SU-DHL-6 (cell line): Measurements from ENCODE around the gene FBP1.
"Not testable (repeated sequence)": the region's sequence is repeated elsewhere in the genome, so short reads cannot be mapped to it uniquely, and the experiment has no call there.

Experiments
- H2AFZ ChIP-seq: fragments of 200-600 bp; sonication (generic); 2 replicates; pipeline ENCODE4 v1.6.1; 2014; ENCODE audit warnings: low read depth, mild to moderate bottlenecking, moderate library complexity, mixed read lengths, antibody characterized with exemption, low read length; ENCODE audit not compliant: severe bottlenecking
- H3F3A ChIP-seq: fragments of 200-600 bp; shearing (Covaris generic); 2 replicates; pipeline ENCODE4 v1.6.0; 2016; ENCODE audit warnings: antibody characterized with exemption, mild to moderate bottlenecking; ENCODE audit not compliant: insufficient read depth
- H3K27ac ChIP-seq: fragments of 200-600 bp; sonication (generic); 2 replicates; pipeline ENCODE4 v1.5.1; 2016; ENCODE audit warnings: low read depth, mild to moderate bottlenecking, low read length, moderate library complexity, mixed read lengths
- H3K27me3 ChIP-seq: fragments of 200-600 bp; sonication (generic), shearing (Covaris generic); 2 replicates; pipeline ENCODE4 v1.6.0; 2014; ENCODE audit warnings: mild to moderate bottlenecking, low read length
- H3K36me3 ChIP-seq: fragments of 200-600 bp; sonication (generic); 2 replicates; pipeline ENCODE4 v1.6.1; 2014; ENCODE audit warnings: mild to moderate bottlenecking, low read length, mixed read lengths
- H3K4me2 ChIP-seq: fragments of 300-600, 200-600 bp; shearing (Covaris generic), sonication (generic); 2 replicates; pipeline ENCODE4 v1.6.0; 2014; ENCODE audit warnings: low read length, low read depth, mild to moderate bottlenecking; ENCODE audit not compliant: poor library complexity, severe bottlenecking
- H3K4me3 ChIP-seq: fragments of 200-600 bp; sonication (generic); 2 replicates; pipeline ENCODE4 v1.5.1; 2014; ENCODE audit warnings: antibody characterized with exemption, low read length, mild to moderate bottlenecking, mixed read lengths; ENCODE audit not compliant: insufficient read depth, poor library complexity, severe bottlenecking
- H3K79me2 ChIP-seq: fragments of 200-600 bp; sonication (generic); 2 replicates; pipeline ENCODE4 v1.6.1; 2014; ENCODE audit warnings: mild to moderate bottlenecking, low read length, moderate library complexity; ENCODE audit not compliant: insufficient read depth
- H3K9ac ChIP-seq: fragments of 200-600 bp; sonication (generic); 2 replicates; pipeline ENCODE4 v1.7.0; 2014; ENCODE audit warnings: mild to moderate bottlenecking, low read length
- H3K9me2 ChIP-seq: fragments of 200-600 bp; sonication (generic); replicated peaks from 2 replicates; pipeline ENCODE4 v1.6.1; 2014; ENCODE audit warnings: low read length; ENCODE audit not compliant: insufficient read depth
- H3K9me3 ChIP-seq: fragments of 200-600 bp; sonication (generic); 2 replicates; pipeline ENCODE4 v1.6.1; 2014; ENCODE audit warnings: low read length, mixed read lengths; ENCODE audit not compliant: insufficient read depth
- H4K20me1 ChIP-seq: fragments of 200-600 bp; sonication (generic); 2 replicates; pipeline ENCODE4 v1.6.1; 2014; ENCODE audit warnings: low read depth, mild to moderate bottlenecking, antibody characterized with exemption, low read length, moderate library complexity, mixed read lengths
- EZH2phosphoT487 ChIP-seq: fragments of 200-600 bp; sonication (generic), shearing (Covaris generic); conservative IDR thresholded peaks from 2 replicates; pipeline ENCODE4 v1.6.1; 2018; ENCODE audit warnings: mild to moderate bottlenecking, antibody characterized with exemption, low read length, moderate library complexity, mixed read lengths
- TF ChIP-seq, protein P1 (sequence below): fragments of 200-600 bp; sonication (generic); IDR thresholded peaks from one replicate; pipeline ENCODE4 v1.5.1; 2017; ENCODE audit warnings: antibody characterized with exemption, mild to moderate bottlenecking, low read length, moderate library complexity; ENCODE audit not compliant: insufficient read depth, poor library complexity, severe bottlenecking

Gene FBP1

DNA sequence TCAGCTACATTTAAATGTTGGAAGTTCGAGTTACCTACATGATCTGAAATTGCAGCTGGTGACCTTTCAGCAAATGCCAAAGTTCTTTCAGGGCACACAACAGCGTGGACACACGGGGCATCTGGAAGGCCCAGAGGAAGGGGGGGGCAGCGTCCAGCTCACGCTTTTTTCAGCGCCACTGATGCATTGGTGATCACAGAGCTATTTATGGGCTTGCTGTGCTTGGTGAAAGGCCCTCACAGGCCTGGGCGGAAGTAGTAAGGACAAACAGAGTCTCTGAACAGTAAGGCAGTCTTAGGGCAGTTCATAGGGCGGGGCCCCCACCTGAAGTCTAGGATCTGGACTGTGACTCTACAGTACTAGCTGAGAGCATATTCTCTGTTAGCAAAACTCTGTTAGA, 39.1 kb downstream of the FBP1 start:
- TF ChIP-seq, protein P1, sequence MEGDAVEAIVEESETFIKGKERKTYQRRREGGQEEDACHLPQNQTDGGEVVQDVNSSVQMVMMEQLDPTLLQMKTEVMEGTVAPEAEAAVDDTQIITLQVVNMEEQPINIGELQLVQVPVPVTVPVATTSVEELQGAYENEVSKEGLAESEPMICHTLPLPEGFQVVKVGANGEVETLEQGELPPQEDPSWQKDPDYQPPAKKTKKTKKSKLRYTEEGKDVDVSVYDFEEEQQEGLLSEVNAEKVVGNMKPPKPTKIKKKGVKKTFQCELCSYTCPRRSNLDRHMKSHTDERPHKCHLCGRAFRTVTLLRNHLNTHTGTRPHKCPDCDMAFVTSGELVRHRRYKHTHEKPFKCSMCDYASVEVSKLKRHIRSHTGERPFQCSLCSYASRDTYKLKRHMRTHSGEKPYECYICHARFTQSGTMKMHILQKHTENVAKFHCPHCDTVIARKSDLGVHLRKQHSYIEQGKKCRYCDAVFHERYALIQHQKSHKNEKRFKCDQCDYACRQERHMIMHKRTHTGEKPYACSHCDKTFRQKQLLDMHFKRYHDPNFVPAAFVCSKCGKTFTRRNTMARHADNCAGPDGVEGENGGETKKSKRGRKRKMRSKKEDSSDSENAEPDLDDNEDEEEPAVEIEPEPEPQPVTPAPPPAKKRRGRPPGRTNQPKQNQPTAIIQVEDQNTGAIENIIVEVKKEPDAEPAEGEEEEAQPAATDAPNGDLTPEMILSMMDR: no peak
- no peak for TF ChIP-seq EZH2phosphoT487
- Histone ChIP-seq H3K27ac (no peak overlapping the region), H3K4me3 (no peak overlapping the region), H2AFZ (no peak overlapping the region), H3K79me2 (no peaks in the 10 kb centered on the region), H3K9me2 (no peaks in the 10 kb centered on the region), H3F3A (no peaks in the 10 kb centered on the region), H3K36me3 (no peaks in the 10 kb centered on the region), H3K9ac (no peak overlapping the region), H3K4me2 (no peak overlapping the region), H3K9me3 (no peaks in the 10 kb centered on the region), H4K20me1 (no peaks in the 10 kb centered on the region), H3K27me3 (no peaks in the 10 kb centered on the region)

DNA sequence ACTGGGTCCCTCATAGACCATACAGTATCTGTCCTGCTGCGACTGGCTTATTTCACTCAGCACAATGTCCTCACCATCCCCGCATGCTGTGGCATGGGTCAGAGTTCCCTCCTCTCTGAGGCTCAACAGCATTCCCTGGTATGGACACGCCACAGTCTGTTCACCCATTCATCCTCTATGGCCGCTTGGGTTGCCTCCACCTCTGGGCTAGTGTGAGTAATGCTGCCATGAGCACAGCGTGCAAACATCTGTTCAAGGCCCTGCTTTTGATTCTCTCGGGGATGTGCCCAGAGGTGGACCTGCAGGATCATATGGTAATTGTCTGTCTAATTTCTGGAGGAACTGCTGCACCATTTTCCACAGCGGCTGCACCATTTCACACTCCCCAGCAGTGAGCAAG, 40.2 kb downstream of the FBP1 start:
- H3K27me3 ChIP-seq: no peaks in the 10 kb centered on the region
- H3K9ac ChIP-seq: no peak overlapping the region
- H2AFZ ChIP-seq: no peak overlapping the region
- no peak overlapping the region for H3K4me2 ChIP-seq
- H3K9me3 ChIP-seq: no peaks in the 10 kb centered on the region
- H3K9me2 ChIP-seq: no peaks in the 10 kb centered on the region
- H3K4me3 ChIP-seq: no peak overlapping the region
- no peaks in the 10 kb centered on the region for H4K20me1 ChIP-seq
- TF ChIP-seq EZH2phosphoT487: no peak
- TF ChIP-seq, protein P1: no peak
- H3F3A ChIP-seq: no peaks in the 10 kb centered on the region
- no peaks in the 10 kb centered on the region for H3K36me3 ChIP-seq
- no peak overlapping the region for H3K27ac ChIP-seq
- H3K79me2 ChIP-seq: no peaks in the 10 kb centered on the region

DNA sequence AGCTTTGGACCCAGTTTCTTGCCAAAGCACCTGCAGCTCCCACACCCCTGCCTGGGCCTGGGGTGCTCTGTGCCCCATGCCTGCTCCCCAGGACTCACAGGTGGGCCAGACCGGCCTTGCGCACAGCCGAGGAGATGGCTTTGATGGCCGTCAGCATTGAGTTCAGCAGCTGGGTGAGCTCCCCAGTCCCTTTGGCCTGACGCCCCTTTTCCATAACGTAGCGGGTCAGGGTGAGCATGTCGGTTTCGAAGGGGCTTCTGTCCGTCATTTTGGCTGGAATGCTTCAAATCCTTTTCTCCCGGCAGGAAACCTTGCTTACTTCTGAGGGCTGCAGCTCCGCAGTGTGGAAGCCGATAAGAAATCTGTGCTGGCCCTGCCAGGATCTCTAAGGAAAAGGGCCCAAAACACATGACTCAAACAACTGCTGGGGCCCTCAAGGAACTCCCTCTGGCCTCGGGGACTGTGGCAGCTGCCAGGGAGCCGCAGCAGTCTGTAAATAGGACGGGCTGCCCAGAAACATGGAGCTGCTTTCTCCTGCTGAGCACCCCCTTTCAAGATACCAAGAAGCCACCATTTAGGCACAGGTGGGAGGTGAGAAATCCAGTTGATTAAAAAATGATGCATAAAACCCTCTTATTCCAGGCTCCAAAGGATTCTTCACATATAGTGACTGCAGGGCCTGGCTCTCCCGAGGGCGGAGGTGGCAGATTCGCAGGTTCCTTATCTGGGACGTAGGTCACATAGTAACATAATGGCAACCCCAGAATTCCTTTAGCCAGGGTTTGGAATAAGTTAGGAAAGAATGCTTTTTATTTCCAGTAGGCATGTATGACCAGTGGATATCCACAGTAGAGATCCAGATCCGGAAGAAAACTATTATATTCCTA, 45.6 kb downstream of the FBP1 start, which contains the start of gene FBP2:
TSS of gene FBP2 (minus strand) at position 366 of the 887 bp plus-strand sequence. CDS start at position 268, 98 bp downstream.
- no peak within 1 kb of the TSS for H3K9ac ChIP-seq
- H3K9me2 ChIP-seq: no peaks in the 10 kb centered on the region
- H3K9me3 ChIP-seq: no peaks in the 10 kb centered on the region
- no peaks in the 10 kb centered on the region for H3K27me3 ChIP-seq
- no peak within 1 kb of the TSS for H2AFZ ChIP-seq
- no peaks in the 10 kb centered on the region for H3K79me2 ChIP-seq
- H3K36me3 ChIP-seq: no peaks in the 10 kb centered on the region
- no peak within 1 kb of the TSS for H3K4me2 ChIP-seq
- TF ChIP-seq, protein P1: no peak
- TF ChIP-seq EZH2phosphoT487: no peak
- H3F3A ChIP-seq: no peaks in the 10 kb centered on the region
- no peaks in the 10 kb centered on the region for H4K20me1 ChIP-seq
- H3K4me3 ChIP-seq: no peak within 1 kb of the TSS
- no peak within 1 kb of the TSS for H3K27ac ChIP-seq

DNA sequence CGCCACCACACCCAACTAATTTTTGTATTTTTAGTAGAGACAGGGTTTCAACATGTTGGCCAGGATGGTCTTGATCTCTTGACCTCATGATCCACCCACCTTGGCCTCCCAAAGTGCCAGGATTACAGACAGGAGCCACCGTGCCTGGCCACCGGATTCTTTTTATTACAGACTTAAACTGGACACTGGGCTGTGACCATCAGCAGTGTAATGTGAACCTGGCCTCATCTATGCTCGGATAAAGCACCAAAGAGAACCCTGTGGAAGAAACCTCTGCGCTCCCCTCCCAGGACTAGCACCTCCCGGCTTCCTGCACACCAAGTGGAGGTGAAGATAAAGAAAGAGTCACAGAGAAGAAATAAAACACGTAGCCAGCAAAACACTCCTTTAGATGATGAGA, 46.6 kb downstream of the FBP1 start:
- not testable (repeated sequence) for H3K79me2 ChIP-seq, H3K9me2 ChIP-seq, H4K20me1 ChIP-seq, H3K27me3 ChIP-seq, H3K4me2 ChIP-seq, H3F3A ChIP-seq, H2AFZ ChIP-seq, H3K9ac ChIP-seq, H3K36me3 ChIP-seq, H3K27ac ChIP-seq, H3K4me3 ChIP-seq, H3K9me3 ChIP-seq
